CD4-positive, alpha-beta T cell treated with Interleukin-4 for 1 hour (primary cell): ENCODE results near the gene NR5A1.

Experiments
- DNase-seq, 2 donors: peaks; one replicate each; pipeline ENCODE4 v3.0.0-alpha.2; 2020 to 2022

Gene NR5A1

GRCh38 chr9:124437086-124437485 is 70.1 kb downstream of the NR5A1 start:
- no peak for DNase-seq

GRCh38 chr9:124436320-124436719 is 70.9 kb downstream of the NR5A1 start:
- no peak for DNase-seq
